ENCODE results near the gene SENP5.
"Not testable (repeated sequence)": the region's sequence is repeated elsewhere in the genome, so short reads cannot be mapped to it uniquely, and the experiment has no call there.

SENP5 gene

GRCh38 chr3:196843435-196844110 is 24.1 kb upstream of the SENP5 start:
- no peak overlapping the region for H3K4me3 ChIP-seq (ENCODE audit: low read depth, low read length)
- TF ChIP-seq, protein P1, sequence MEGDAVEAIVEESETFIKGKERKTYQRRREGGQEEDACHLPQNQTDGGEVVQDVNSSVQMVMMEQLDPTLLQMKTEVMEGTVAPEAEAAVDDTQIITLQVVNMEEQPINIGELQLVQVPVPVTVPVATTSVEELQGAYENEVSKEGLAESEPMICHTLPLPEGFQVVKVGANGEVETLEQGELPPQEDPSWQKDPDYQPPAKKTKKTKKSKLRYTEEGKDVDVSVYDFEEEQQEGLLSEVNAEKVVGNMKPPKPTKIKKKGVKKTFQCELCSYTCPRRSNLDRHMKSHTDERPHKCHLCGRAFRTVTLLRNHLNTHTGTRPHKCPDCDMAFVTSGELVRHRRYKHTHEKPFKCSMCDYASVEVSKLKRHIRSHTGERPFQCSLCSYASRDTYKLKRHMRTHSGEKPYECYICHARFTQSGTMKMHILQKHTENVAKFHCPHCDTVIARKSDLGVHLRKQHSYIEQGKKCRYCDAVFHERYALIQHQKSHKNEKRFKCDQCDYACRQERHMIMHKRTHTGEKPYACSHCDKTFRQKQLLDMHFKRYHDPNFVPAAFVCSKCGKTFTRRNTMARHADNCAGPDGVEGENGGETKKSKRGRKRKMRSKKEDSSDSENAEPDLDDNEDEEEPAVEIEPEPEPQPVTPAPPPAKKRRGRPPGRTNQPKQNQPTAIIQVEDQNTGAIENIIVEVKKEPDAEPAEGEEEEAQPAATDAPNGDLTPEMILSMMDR (IDR thresholded peaks at IDR 0.05; ENCODE audit: borderline replicate concordance, insufficient read depth, low read depth, low read length): no peak

DNA sequence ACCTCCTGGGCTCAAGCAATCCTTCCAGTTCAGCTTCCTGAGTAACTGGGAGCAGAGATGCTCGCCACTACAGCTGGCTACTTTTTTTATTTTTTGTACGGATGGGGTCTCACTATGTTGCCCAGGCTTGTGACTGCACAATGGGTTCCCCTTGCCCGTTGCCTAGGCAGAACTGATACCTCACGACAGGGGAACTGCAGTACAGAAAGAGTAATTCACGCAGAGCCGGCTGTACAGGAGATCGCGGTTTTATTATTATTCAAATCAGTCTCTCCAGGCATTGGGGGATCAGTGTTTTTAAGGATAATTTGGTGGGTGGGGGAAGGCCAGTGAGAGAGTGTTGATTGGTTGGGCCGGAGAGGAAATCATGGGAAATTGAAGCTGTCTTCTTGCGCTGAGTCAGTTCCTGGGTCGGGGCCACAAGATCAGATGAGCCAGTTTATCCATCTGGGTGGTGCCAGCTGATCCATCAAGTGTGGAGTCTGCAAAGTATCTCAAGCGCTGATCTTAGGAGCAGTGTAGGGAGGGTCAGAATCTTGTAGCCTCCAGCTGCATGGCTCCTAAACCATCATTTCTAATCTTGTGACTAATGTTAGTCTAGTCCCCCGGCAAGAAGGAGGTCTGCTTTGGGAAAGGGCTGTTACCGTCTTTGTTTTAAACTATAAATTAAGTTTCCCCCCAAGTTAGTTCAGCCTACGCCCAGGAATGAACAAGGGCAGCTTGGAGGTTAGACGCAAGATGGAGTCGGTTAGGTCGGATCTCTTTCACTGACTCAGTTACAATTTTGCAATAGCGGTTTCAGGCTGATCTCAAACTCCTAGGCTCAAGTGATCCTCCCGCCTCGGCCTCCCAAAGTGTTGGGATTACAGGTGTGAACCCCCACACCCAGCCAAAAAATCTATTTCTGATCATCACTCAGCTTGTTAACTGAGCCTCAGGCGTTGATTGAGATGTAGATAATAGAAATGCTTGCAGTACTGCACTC is 23.2 kb upstream of the SENP5 start:
- not testable (repeated sequence) for H3K4me3 ChIP-seq (ENCODE audit: low read depth, low read length)

DNA sequence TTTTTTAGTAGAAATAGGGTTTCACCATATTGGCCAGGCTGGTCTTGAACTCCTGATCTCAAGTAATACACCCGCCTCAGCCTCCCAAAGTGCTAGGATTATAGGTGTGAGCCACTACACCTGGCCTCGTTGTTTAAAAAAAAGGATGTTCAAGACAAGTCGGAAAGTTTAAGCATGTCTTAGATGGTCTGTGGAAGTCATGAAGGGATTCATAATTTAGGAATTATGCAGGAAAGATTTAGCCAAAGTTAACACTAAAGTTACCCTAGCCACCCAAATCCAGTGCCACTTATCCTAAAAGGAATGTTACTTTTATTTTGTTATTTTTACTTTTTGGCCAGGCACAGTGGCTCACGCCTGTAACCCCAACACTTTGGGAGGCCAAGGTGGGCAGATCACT is 19.3 kb upstream of the SENP5 start:
- not testable (repeated sequence) for H3K4me3 ChIP-seq (ENCODE audit: low read depth, low read length)

DNA sequence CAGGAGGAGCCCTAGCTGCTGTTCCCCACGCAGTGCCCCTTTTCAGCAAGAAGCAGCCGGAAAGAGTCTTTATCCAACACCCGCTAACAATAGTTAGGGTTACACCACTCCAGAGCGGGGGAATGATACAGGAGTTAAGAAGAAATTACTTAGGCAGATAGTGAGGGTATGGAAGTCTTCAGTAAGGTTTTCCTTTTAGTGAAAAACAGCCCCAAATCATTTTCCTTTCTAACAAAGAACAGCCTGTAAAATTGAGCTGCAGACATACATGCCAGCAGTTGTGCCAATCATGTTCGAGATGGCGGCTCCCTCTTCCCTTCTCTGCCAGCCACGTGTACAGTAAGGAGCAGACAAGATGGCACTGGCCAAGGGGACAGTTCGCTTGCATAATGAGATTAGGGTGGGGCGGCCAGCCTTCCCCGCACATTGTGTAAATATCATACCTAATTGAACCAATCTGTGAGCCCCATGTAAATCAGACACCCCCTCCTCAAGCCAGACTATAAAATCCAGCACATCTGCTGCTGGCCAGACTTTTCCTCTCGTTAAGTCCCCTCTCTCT is 18.5 kb upstream of the SENP5 start:
- TF ChIP-seq, protein P1 (IDR thresholded peaks at IDR 0.05; ENCODE audit: borderline replicate concordance, insufficient read depth, low read depth, low read length): no peak

GRCh38 chr3:196863000-196863399 is 4.7 kb upstream of the SENP5 start:
- not testable (repeated sequence) for H3K4me3 ChIP-seq (ENCODE audit: low read depth, low read length)

More for the DNA sequence above, 18.5 kb upstream of the SENP5 start:
- no peak overlapping the region for H3K4me3 ChIP-seq (ENCODE audit: low read depth, low read length)

DNA sequence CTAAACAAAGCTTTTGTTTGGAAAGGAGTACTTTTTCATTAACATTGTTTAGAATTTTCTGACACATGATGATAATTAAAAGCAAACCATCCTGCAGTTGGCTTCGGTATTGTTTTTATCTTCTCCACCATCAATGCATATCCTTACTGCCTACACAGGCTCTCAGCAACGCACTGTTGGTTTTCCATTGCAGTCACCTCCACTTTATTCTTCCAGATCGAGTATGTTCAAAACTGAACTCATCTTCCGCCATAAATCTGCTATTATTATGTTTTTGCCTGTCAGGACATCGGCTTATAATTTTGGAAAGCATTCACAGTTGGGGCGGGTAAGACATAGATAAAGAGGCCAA is 589 bp upstream of the SENP5 start:
- H3K4me3 ChIP-seq (ENCODE audit: low read depth, low read length): peak overlapping the region; percentile 57
- TF ChIP-seq, protein P1 (IDR thresholded peaks at IDR 0.05; ENCODE audit: borderline replicate concordance, insufficient read depth, low read depth, low read length): no peak

DNA sequence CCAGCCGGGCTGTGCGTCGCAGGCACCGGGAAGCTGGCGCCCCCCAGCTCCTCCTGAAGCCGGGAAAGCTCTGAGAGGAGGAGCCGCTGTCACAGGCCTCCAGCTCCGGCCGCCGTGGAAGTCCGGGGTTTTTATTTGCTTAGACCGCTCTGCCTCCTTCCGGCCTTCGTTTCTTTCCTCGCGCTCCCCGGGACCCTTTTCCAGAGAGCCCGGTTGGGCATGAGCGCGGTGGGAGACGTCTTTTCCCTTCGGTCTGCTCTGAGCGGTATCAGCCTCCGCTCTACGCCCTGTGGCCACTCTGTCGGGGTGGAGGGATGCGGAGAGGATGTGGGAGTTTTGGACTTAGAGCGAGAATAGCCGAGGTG is 559 bp downstream of the SENP5 start:
- H3K4me3 ChIP-seq (ENCODE audit: low read depth, low read length): peak overlapping the region; percentile 91
- TF ChIP-seq, protein P1 (IDR thresholded peaks at IDR 0.05; ENCODE audit: borderline replicate concordance, insufficient read depth, low read depth, low read length): no peak

DNA sequence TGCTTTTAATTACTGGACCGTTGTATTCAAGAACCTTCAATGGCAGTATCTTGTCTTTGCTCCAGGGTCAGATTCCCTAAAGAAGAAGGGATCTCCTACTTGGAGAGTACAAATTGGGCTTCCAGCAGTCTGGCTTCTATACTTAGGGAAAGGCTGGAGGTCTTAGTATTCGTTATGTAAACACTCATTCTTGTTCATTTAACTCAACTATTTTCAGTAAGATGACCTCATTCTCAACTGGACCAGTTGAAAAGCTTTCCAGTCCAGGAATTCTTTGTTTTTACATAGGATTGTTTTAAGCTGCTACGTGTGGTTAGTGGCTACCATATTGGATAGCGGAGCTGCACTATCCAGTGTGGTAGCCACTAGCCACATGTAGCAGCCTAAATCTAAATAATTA is 4.6 kb downstream of the SENP5 start:
- H3K4me3 ChIP-seq (ENCODE audit: low read depth, low read length): no peak overlapping the region
- TF ChIP-seq, protein P1 (IDR thresholded peaks at IDR 0.05; ENCODE audit: borderline replicate concordance, insufficient read depth, low read depth, low read length): no peak

GRCh38 chr3:196874511-196875094 is 6.9 kb downstream of the SENP5 start:
- H3K4me3 ChIP-seq (ENCODE audit: low read depth, low read length): not testable (repeated sequence)
